ENCODE measurements around the gene DYRK1B.

DNA sequence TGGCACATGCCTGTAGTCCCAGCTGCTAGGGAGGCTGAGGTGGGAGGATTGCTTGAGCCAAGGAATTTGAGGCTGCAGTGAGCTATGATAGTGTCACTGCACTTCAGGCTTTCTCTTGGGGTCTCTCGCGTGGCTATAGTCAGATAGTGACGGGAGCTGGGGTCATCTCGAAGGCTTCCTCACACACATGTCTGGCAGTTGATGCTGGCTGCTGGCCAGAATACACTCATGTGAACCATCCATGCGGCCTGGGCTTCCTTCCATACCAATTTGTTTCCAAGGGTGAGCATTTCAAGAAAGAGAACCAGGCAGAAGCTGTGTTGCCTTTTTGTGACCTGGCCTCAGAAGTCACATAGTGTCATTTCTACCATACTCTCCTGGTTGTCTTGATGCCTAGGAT is 28.9 kb downstream of the DYRK1B start:
- TF ChIP-seq, protein P1, sequence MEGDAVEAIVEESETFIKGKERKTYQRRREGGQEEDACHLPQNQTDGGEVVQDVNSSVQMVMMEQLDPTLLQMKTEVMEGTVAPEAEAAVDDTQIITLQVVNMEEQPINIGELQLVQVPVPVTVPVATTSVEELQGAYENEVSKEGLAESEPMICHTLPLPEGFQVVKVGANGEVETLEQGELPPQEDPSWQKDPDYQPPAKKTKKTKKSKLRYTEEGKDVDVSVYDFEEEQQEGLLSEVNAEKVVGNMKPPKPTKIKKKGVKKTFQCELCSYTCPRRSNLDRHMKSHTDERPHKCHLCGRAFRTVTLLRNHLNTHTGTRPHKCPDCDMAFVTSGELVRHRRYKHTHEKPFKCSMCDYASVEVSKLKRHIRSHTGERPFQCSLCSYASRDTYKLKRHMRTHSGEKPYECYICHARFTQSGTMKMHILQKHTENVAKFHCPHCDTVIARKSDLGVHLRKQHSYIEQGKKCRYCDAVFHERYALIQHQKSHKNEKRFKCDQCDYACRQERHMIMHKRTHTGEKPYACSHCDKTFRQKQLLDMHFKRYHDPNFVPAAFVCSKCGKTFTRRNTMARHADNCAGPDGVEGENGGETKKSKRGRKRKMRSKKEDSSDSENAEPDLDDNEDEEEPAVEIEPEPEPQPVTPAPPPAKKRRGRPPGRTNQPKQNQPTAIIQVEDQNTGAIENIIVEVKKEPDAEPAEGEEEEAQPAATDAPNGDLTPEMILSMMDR (IDR thresholded peaks at IDR 0.05) = no peak
- TF ChIP-seq EZH2 (IDR thresholded peaks at IDR 0.05; ENCODE audit: borderline replicate concordance, insufficient read depth, low read depth, low read length, poor library complexity, severe bottlenecking) = no peak
